HepG2 (cell line): ENCODE data around the gene SDC1. TPM values are rescaled to one million over a fixed set of nuclear protein-coding genes. Genes with fewer than 3 reads are reported as not detected.

Experiments
- AFF4 ChIP-seq: sonication (generic); formaldehyde crosslinking; IDR thresholded peaks from 2 replicates; pipeline ENCODE4 v1.4.0; 2020; ENCODE audit warnings: missing genetic modification reagents
- AHR ChIP-seq: IDR thresholded peaks from 2 replicates; pipeline ENCODE4 v1.6.1; 2018; ENCODE audit warnings: missing genetic modification reagents, missing compliant biosample characterization
- ARNTL ChIP-seq: sonication (generic); formaldehyde crosslinking; IDR thresholded peaks from 2 replicates; pipeline ENCODE4 v1.4.0; 2020; ENCODE audit warnings: mild to moderate bottlenecking, missing genetic modification reagents
- CENPBD1 ChIP-seq: sonication (generic); formaldehyde crosslinking; IDR thresholded peaks from 2 replicates; pipeline ENCODE4 v1.8.0; 2022; ENCODE audit warnings: missing genetic modification reagents, low read depth, mild to moderate bottlenecking, borderline replicate concordance
- ELK4 ChIP-seq: sonication (generic); formaldehyde crosslinking; IDR thresholded peaks from 2 replicates; pipeline ENCODE4 v1.9.0; 2021; ENCODE audit warnings: missing genetic modification reagents, borderline replicate concordance
- ETV6 ChIP-seq: sonication (generic); formaldehyde crosslinking; conservative IDR thresholded peaks from 2 replicates; pipeline ENCODE4 v1.4.0; 2020; ENCODE audit warnings: missing genetic modification reagents
- GABPB1 ChIP-seq: IDR thresholded peaks from 2 replicates; pipeline ENCODE4 v1.6.1; 2016; ENCODE audit warnings: mild to moderate bottlenecking, missing genetic modification reagents, moderate library complexity, missing compliant biosample characterization
- HMGXB4 ChIP-seq, 2 experiments: sonication (generic) in 1 of 2; formaldehyde crosslinking in 1 of 2; IDR thresholded peaks; 2 replicates each; pipeline versions ENCODE4 v1.4.0 to v1.6.1; 2018 to 2020; ENCODE audit warnings: missing genetic modification reagents in 2 of 2, borderline replicate concordance in 1 of 2, low read depth in 1 of 2, mild to moderate bottlenecking in 1 of 2, missing biosample characterization in 1 of 2
- KLF11 ChIP-seq: IDR thresholded peaks from 2 replicates; pipeline ENCODE4 v1.6.1; 2016; ENCODE audit warnings: missing compliant biosample characterization
- MAX ChIP-seq: IDR thresholded peaks from 2 replicates; pipeline ENCODE4 v1.6.1; 2012; ENCODE audit warnings: inconsistent platforms
- MEIS1 ChIP-seq: sonication (generic); formaldehyde crosslinking; IDR thresholded peaks from 2 replicates; pipeline ENCODE4 v1.9.0; 2021; ENCODE audit warnings: mild to moderate bottlenecking, missing genetic modification reagents, moderate library complexity, borderline replicate concordance
- MLLT10 ChIP-seq: sonication (generic); formaldehyde crosslinking; IDR thresholded peaks from 2 replicates; pipeline ENCODE4 v1.4.0; 2020; ENCODE audit warnings: missing genetic modification reagents
- NAIF1 ChIP-seq: sonication (generic); formaldehyde crosslinking; IDR thresholded peaks from 2 replicates; pipeline ENCODE4 v1.5.0; 2020; ENCODE audit warnings: mild to moderate bottlenecking, missing genetic modification reagents, borderline replicate concordance
- NCOA1 ChIP-seq: sonication (generic); formaldehyde crosslinking; IDR thresholded peaks from 2 replicates; pipeline ENCODE4 v1.9.0; 2021; ENCODE audit warnings: missing genetic modification reagents
- PHB2 ChIP-seq: fragments of 450-650 bp; IDR thresholded peaks from 2 replicates; pipeline ENCODE4 v1.6.1; 2018; ENCODE audit not compliant: partially characterized antibody
- RNF2 ChIP-seq: fragments of 450-650 bp; conservative IDR thresholded peaks from 2 replicates; pipeline ENCODE4 v1.6.1; 2016; ENCODE audit warnings: low read depth
- SIN3B ChIP-seq: fragments of 150-350 bp; IDR thresholded peaks from 2 replicates; pipeline ENCODE4 v1.6.1; 2014; ENCODE audit warnings: low read length
- SIX1 ChIP-seq: sonication (generic); formaldehyde crosslinking; IDR thresholded peaks from 2 replicates; pipeline ENCODE4 v1.4.0; 2020; ENCODE audit warnings: missing genetic modification reagents, borderline replicate concordance
- THAP11 ChIP-seq: IDR thresholded peaks from 2 replicates; pipeline ENCODE4 v1.6.1; 2016; ENCODE audit warnings: missing biosample characterization, missing genetic modification reagents
- ZFP1 ChIP-seq: IDR thresholded peaks from 2 replicates; pipeline ENCODE4 v1.6.1; 2016
- ZNF225 ChIP-seq: sonication (generic); formaldehyde crosslinking; IDR thresholded peaks from 2 replicates; pipeline ENCODE4 v1.4.0; 2020; ENCODE audit warnings: mild to moderate bottlenecking, missing genetic modification reagents
- ZNF234 ChIP-seq: sonication (generic); formaldehyde crosslinking; conservative IDR thresholded peaks from 2 replicates; pipeline ENCODE4 v1.5.1; 2020; ENCODE audit warnings: mild to moderate bottlenecking, missing genetic modification reagents
- ZNF670 ChIP-seq: sonication (generic); formaldehyde crosslinking; IDR thresholded peaks from 2 replicates; pipeline ENCODE4 v1.8.0; 2022; ENCODE audit warnings: mild to moderate bottlenecking, missing genetic modification reagents, borderline replicate concordance
- polyA plus RNA-seq, 8 experiments: library from polyadenylated mRNA; depleted of rRNA in 3 of 8; stranded (reverse) in 7 of 8; unstranded in 1 of 8; fragments of >200 nt; fragmentation: Illumina TruSeq in 4 of 8; extraction: Trizol in 4 of 8; gene quantifications; 2 replicates each; pipeline versions ENCODE4 v1.2.1 to v1.2.3, GENCODE V29; 2011 to 2016; ENCODE audit warnings: low read depth in 4 of 8, missing spikeins in 1 of 8, mixed read lengths in 1 of 8; ENCODE audit not compliant: insufficient read depth in 1 of 8
- total RNA-seq, 5 experiments: library from RNA; depleted of rRNA; stranded (reverse); fragments of >200 nt; fragmentation: Illumina TruSeq; extraction: Trizol; gene quantifications; 2 replicates each; pipeline ENCODE4 v1.2.3, GENCODE V29; 2016; ENCODE audit warnings: low read depth in 1 of 5

Gene SDC1
- total and polyA plus RNA-seq, 2 of the 13 experiments (the other 11 are each of a cell fraction or from before 2014, with no cell fraction given) = 108 to 119 TPM

- TF ChIP-seq THAP11 = no peak; the same call in 1 of the 2 replicates
- TF ChIP-seq ZNF225 (CRISPR knock-in tag) = no peak; the same call in 1 of the 2 replicates
- no peak for TF ChIP-seq SIX1 (CRISPR knock-in tag)
- TF ChIP-seq NAIF1 (CRISPR knock-in tag) = no peak; the same call in 1 of the 2 replicates
- TF ChIP-seq ZFP1 = peak; percentile 57; the same call in 1 of the 2 replicates
- peak; percentile 88 to 98; a peak in 3 of 4 replicates for TF ChIP-seq HMGXB4 (CRISPR knock-in tag; IDR thresholded peaks at IDR 0.05; ENCODE audit: borderline replicate concordance in 1 of 2, low read depth in 1 of 2)
- TF ChIP-seq RNF2 = no peak; the same call in 1 of the 2 replicates
- no peak; the same call in 1 of the 2 replicates for TF ChIP-seq ZNF234 (CRISPR knock-in tag)
- peak; percentile 70 for TF ChIP-seq ETV6 (CRISPR knock-in tag)
- TF ChIP-seq PHB2 = no peak
- peak; percentile 61; the same call in 1 of the 2 replicates for TF ChIP-seq MEIS1 (CRISPR knock-in tag)
- no peak for TF ChIP-seq AFF4 (CRISPR knock-in tag)
- TF ChIP-seq NCOA1 (CRISPR knock-in tag) = 0 out of 2 replicates have a peak, but pooled peaks have one; percentile 48
- TF ChIP-seq ZNF670 (CRISPR knock-in tag) = no peak
- no peak for TF ChIP-seq MLLT10 (CRISPR knock-in tag)
- no peak for TF ChIP-seq ARNTL (CRISPR knock-in tag)
- no peak for TF ChIP-seq SIN3B
- TF ChIP-seq KLF11 (CRISPR knock-in tag) = 0 out of 2 replicates have a peak, but pooled peaks have one; percentile 38
- no peak for TF ChIP-seq CENPBD1 (CRISPR knock-in tag)
- peak; percentile 79 for TF ChIP-seq GABPB1
- no peak for TF ChIP-seq AHR
- peak; percentile 93 for TF ChIP-seq MAX
- no peak for TF ChIP-seq ELK4 (CRISPR knock-in tag)
Measured at GRCh38 chr2:20225294-20226151, 593 bp upstream of the SDC1 start (continued).
